Memory B cell (primary cell): ENCODE data around the gene MEST.

Source experiments
- ATAC-seq: fragments of 150-1000 bp; cut with Tn5 transposase; 2 replicates; pipeline ENCODE4 v1.10.0; 2021; ENCODE audit warnings: low read depth, mild to moderate bottlenecking, moderate library complexity
- DNase-seq, 2 donors: peaks; one replicate each; pipeline ENCODE4 v3.0.0; 2022; ENCODE audit warnings: low spot score in 2 of 2
- H3K27ac Mint-ChIP-seq: one replicate; pipeline ENCODE4 v1.8.0; 2022; ENCODE audit warnings: mild to moderate bottlenecking, moderate library complexity, mixed read lengths
- H3K27me3 Mint-ChIP-seq: one replicate; pipeline ENCODE4 v1.8.0; 2022; ENCODE audit warnings: mixed read lengths
- H3K36me3 Mint-ChIP-seq: one replicate; pipeline ENCODE4 v1.8.0; 2022; ENCODE audit warnings: mild to moderate bottlenecking, mixed read lengths
- H3K4me1 Mint-ChIP-seq: one replicate; pipeline ENCODE4 v1.8.0; 2022; ENCODE audit warnings: mixed read lengths
- H3K4me3 Mint-ChIP-seq: one replicate; pipeline ENCODE4 v1.8.0; 2022; ENCODE audit warnings: mild to moderate bottlenecking, moderate library complexity, mixed read lengths
- H3K9me3 Mint-ChIP-seq: one replicate; pipeline ENCODE4 v1.8.0; 2022; ENCODE audit warnings: mixed read lengths

Gene MEST

DNA sequence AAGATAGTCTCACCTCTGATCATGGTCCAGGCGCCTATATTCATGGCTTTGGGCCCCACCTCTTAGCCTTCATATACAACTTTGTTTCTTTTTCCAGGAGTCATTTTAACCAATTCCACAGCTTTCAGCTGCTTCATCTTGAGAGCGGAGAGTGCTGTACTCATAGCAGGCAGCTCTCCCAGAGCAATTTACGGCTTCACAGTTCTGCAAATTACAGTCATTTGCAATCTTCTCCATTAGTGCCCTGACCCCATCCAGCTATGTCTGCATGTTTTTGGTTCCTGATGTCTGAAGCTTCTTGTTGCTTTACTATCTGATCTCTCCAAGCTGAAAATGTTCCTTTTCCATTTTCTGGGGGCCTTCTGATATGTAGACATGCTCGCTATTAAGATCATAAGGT is 18.0 kb upstream of the MEST start:
- Mint-ChIP-seq H3K4me3 (no peak overlapping the region), H3K9me3 (peaks cover 1% of the 10 kb centered on the region)
- no peak for ATAC-seq

DNA sequence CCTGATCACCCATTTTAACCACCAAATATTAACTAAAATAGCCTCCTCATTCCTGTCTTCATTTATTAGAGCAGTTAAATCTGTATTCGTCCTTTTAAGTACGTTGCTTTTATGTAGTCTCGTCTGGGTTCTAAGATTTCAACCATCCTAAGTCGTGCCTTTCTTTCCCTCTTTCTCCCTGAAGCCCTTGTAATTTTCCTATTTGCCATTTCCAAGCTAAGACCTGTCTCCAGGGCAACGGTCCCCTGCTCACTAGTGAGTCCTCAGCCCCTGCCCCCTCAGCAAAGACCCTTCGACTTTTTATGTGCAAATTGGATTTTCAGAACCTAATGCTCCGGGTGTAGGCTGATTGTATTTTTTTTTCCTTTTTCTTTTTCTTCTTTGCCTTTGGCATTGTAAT is 16.1 kb upstream of the MEST start:
- DNase-seq (no peak), ATAC-seq (no peak)
- H3K36me3 Mint-ChIP-seq = no peaks in the 10 kb centered on the region
- H3K4me1 Mint-ChIP-seq = peaks cover 6% of the 10 kb centered on the region
- no peak overlapping the region for H3K4me3 Mint-ChIP-seq
- H3K9me3 Mint-ChIP-seq = peaks cover 1% of the 10 kb centered on the region
- H3K27ac Mint-ChIP-seq = no peak overlapping the region
- peaks cover 7% of the 10 kb centered on the region for H3K27me3 Mint-ChIP-seq

More for the DNA sequence above, 18.0 kb upstream of the MEST start:
- Mint-ChIP-seq H3K27me3 (peaks cover 3% of the 10 kb centered on the region), H3K4me1 (peaks cover 6% of the 10 kb centered on the region), H3K36me3 (no peaks in the 10 kb centered on the region), H3K27ac (no peak overlapping the region)
- no peak for DNase-seq

DNA sequence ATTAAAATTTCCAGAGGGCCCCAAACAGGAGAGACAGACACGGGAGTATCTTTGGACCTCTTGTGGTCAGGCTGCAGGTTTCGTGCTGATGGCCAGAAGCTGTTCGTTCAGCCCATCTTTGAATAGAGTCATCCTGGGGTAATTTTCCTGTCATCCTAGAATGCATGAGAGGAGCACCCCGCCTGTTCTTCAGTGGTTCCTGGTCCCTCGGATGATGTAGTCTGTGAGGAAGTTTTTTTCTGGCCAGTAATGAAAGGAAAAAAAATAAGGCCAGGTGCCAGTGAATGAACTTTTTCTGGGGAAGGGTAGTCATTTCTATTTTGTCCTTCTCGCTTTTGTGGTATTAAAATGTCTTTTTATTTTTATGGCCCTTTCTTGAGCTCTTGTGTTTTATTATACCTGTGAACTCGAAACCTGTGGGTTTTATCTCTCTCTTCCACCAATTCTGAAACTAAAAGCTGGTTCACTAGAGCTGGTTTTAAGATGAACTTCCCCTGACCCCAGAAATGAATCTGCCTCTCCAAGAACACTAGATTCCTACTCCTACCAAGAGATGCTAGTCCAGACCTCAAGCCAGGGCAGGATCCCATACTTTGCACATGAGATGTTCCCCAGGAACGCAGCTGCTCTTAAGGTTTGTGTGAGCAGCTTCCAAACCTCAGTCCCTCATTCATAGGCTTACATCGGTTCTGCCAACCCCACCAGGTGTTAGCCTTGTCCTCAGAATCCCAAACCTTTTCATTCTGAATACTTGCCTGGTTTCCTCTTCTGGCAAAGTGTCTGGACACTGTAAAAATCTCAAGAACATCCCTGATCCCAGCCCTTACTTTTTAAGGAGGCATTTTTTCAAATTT is 15.4 kb upstream of the MEST start:
- Mint-ChIP-seq H3K27ac (no peak overlapping the region), H3K27me3 (peaks cover 7% of the 10 kb centered on the region)
- ATAC-seq = no peak

DNA sequence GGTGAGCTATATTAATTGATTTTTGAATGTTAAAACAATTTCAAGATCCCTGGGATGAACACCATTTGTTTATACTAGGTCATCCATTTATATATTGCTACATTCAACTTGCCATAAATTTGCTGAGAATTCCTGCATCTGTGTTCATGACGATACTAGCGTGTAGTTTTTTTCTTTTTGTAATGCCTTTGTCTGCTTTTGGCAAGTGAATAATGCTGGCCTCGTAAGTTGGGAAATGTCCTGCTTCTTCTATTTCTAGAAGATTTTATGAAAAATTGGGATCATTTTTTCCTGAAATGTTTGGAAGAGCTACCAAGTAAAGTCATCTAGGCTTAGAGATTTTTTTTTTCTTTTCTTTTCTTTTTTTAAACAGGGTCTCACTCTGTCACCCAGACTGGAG is 12.9 kb upstream of the MEST start:
- H3K9me3 Mint-ChIP-seq = no peaks in the 10 kb centered on the region
- H3K4me3 Mint-ChIP-seq = no peak overlapping the region
- ATAC-seq (no peak), DNase-seq (no peak)
- H3K27ac Mint-ChIP-seq = no peak overlapping the region
- no peaks in the 10 kb centered on the region for H3K4me1 Mint-ChIP-seq
- H3K27me3 Mint-ChIP-seq = peaks cover 14% of the 10 kb centered on the region
- no peaks in the 10 kb centered on the region for H3K36me3 Mint-ChIP-seq

More for the DNA sequence above, 15.4 kb upstream of the MEST start:
- Mint-ChIP-seq H3K36me3 (no peaks in the 10 kb centered on the region), H3K4me1 (peaks cover 6% of the 10 kb centered on the region), H3K9me3 (peaks cover 1% of the 10 kb centered on the region), H3K4me3 (no peak overlapping the region)
- no peak for DNase-seq

DNA sequence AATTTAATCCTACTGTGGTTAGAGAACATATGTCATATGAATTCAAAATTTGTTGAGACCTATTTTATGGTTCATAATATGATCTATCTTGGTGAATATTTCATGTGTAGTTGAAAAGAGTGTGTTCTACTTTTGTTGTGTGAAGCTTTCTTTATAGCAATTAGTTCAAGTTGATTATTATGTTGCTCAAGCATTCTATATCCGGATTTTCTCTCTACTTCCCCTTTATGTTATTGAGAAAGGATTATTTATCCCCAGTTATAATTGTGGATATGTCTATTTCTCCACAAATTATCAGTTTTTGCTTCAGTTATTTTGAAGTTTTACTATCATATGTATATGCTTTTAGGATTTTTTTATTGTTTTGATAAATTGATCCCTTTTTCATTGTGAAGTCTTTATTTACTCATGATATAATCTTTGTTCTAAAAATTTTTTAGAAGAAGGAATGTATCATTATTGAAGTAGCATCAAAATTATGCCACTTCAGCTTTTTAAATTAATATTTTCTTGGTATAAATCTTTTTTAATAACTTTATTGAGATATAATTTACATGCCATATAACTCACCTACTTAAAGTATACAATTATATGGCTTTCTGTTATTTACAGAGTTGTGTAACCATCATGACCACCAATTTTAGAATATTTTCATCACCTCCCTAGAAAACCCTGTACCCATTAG is 12.0 kb upstream of the MEST start:
- no peak for ATAC-seq
- Mint-ChIP-seq H3K9me3 (no peaks in the 10 kb centered on the region), H3K27ac (no peak overlapping the region), H3K36me3 (no peaks in the 10 kb centered on the region), H3K4me1 (no peaks in the 10 kb centered on the region), H3K4me3 (no peak overlapping the region), H3K27me3 (peaks cover 16% of the 10 kb centered on the region)
- DNase-seq = no peak

DNA sequence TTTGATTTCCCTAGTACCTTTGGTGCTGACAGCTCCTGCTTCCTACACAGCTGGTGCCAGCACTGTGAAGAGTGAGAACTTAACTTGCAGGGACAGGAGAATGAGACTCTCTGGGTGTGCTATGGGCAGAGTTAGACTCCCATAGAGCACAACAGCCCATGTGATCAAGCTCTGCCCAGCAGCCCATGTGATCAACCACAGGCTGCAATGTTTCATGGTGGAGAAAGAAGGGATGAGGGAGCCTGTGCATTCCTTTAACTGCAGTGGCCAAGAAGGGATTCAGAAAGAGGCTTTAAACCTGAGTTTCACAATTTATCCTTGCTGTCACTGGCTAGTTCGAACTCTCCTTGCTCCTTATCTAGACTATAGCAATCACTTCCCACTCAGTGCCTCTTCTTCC is 10.0 kb upstream of the MEST start:
- DNase-seq = no peak

DNA sequence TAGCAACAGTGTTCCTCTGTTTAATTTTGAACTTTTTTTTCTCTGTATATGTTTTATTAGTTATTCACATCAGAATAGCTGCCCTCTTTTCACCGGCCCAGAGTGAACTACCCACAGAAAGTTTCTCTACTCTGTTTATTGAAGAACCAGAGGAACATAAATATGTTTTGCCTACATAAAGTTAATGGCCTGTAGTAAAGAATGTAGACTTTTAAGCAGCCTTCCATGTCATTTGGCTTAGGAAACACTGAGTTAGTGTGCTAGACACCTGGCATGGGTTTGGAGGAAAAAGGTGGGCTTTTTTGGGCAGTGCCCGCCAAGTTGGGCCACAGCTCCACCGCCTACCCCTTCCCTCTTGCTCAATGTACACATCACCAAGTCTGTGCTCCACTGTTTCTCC is 8.9 kb upstream of the MEST start:
- Mint-ChIP-seq H3K36me3 (no peaks in the 10 kb centered on the region), H3K9me3 (no peaks in the 10 kb centered on the region), H3K4me3 (no peak overlapping the region), H3K4me1 (peaks cover 15% of the 10 kb centered on the region), H3K27ac (no peak overlapping the region), H3K27me3 (peaks cover 21% of the 10 kb centered on the region)
- DNase-seq (no peak), ATAC-seq (no peak)

More for the DNA sequence above, 10.0 kb upstream of the MEST start:
- peaks cover 22% of the 10 kb centered on the region for H3K27me3 Mint-ChIP-seq
- peaks cover 14% of the 10 kb centered on the region for H3K4me1 Mint-ChIP-seq
- ATAC-seq = no peak
- no peaks in the 10 kb centered on the region for H3K36me3 Mint-ChIP-seq
- no peaks in the 10 kb centered on the region for H3K9me3 Mint-ChIP-seq
- H3K27ac Mint-ChIP-seq = no peak overlapping the region
- H3K4me3 Mint-ChIP-seq = no peak overlapping the region

DNA sequence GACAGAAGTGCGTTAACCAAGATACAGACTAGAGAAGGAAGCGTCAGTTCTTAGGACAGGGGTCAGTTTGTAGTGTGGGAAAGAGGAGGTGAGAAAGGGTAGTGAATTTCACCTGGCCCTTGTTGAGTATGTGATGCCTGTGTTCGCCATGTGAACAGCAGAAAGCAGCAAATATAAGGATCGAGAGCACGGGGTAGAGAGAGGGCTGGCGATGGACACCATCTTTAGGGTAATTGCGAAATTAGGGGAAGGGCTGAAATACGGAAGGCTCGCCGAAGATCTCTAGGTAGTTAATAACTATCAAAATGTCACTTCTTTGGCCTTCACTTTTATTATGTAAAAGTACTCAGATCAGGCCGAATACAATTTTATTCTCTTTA is 6.2 kb upstream of the MEST start:
- Mint-ChIP-seq H3K27ac (no peak overlapping the region), H3K27me3 (peaks cover 19% of the 10 kb centered on the region), H3K36me3 (no peaks in the 10 kb centered on the region), H3K9me3 (no peaks in the 10 kb centered on the region), H3K4me3 (peak overlapping the region; percentile 92), H3K4me1 (peaks cover 15% of the 10 kb centered on the region)
- ATAC-seq (no peak), DNase-seq (no peak)

DNA sequence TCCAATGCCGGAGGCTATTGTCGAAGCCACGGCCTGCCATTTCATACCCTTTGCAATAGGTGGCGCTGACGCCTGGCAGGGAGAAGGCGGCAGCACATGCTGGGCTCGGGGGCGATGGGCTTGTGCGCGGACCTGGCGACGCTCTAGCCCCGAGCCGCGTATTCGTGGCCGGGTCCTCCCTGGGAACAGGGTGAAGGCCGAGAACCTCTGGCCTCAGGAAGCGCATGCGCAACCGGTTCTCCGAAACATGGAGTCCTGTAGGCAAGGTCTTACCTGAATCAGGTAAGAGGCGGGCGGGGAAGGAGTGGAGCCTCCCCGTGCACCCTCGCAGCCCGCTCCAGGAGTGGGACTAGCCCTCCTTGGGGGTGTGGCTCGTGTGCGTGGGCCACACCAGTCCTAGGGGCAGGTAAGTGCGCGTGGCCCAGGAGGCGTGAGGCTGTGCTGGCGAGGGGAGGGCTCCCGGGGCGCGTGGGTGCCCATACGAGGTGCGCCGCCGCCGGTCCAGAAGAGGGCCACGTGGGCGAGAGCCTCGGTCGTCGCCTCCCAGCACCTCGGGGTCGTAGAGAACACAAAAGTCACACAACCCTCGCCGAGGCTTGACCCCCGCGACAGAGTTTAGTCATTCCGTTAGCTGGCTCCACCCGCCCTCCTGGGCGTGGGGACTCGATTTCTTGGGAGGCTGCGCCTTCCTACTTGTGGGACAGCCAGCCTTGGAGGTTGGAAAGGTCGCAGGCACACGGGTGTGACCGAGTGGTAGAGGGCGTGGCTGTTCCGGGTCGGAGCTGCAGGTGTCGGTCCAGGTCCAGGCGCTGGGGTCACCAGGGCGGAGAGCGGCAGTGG is 5.6 kb upstream of the MEST start:
- H3K27me3 Mint-ChIP-seq = peaks cover 23% of the 10 kb centered on the region
- ATAC-seq (peak; percentile 77), DNase-seq (peak; percentile 46 to 57)
- peak overlapping the region; percentile 92 for H3K4me3 Mint-ChIP-seq
- H3K9me3 Mint-ChIP-seq = no peaks in the 10 kb centered on the region
- H3K36me3 Mint-ChIP-seq = no peaks in the 10 kb centered on the region
- peaks cover 17% of the 10 kb centered on the region for H3K4me1 Mint-ChIP-seq
- H3K27ac Mint-ChIP-seq = no peak overlapping the region

DNA sequence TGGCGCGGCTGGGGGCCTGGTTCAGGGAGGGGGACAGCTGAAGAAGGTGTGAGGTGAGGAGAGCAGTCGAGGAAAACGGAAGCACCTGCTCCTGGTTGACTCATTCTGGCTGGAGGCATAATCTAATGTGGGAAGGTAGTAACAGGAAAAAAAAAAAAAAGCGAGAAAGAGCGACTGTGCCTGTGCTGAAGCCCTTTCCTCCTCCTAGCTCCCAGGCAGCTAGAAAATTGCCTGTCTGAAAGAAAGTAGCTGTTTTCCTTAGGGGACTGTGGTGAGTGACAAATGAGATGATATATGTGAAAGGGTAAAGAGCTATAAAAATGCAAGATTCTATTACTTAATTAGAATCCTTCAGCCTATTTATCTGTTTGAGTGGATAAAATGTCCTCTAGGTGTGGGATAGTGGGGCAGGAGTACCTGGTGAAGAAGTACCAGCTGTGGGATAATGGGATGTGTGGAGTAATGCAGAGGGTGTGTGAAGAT is 4.9 kb upstream of the MEST start:
- no peak overlapping the region for H3K27ac Mint-ChIP-seq
- ATAC-seq (no peak), DNase-seq (no peak)
- no peaks in the 10 kb centered on the region for H3K9me3 Mint-ChIP-seq
- no peaks in the 10 kb centered on the region for H3K36me3 Mint-ChIP-seq
- H3K4me1 Mint-ChIP-seq = peaks cover 20% of the 10 kb centered on the region
- peak overlapping the region; percentile 92 for H3K4me3 Mint-ChIP-seq
- peaks cover 22% of the 10 kb centered on the region for H3K27me3 Mint-ChIP-seq

DNA sequence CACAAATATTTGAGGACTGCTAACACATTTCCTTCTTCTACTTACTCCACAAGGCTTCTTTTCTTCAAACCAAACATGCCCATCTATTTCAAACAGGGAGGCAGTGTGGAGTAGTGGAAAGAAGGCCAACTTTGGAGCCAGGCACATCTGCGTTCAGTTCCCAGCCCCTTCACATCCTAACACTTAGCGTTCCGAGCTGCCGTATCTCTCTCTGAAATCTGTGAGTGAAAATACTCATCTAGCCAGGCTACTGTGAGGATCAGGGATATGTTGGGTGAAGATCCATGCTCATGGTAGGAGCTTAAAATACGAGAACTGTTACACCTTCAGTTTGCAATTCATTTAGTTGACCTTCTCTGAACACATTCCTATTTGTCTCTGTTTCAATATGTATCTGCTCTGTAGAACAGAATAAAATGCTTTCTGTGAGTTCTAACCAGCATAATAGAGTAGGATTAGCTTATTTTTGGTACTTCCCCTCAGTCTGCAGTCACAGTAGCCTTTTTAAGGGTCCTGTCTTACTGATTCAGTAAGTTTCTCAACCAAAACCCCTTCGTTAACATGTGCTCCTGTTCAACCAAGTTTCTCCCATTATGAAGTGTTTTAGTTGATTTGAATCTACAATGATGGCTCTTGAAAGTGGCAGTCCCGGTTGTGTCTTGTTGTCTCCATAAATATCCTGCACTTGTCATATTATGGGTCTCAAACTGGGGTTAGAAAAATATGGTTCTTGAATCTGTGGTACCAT is 3.3 kb upstream of the MEST start:
- Mint-ChIP-seq H3K36me3 (no peaks in the 10 kb centered on the region), H3K9me3 (no peaks in the 10 kb centered on the region), H3K4me1 (peaks cover 22% of the 10 kb centered on the region), H3K27ac (no peak overlapping the region), H3K27me3 (peaks cover 23% of the 10 kb centered on the region), H3K4me3 (no peak overlapping the region)
- no peak for ATAC-seq
- DNase-seq = no peak

DNA sequence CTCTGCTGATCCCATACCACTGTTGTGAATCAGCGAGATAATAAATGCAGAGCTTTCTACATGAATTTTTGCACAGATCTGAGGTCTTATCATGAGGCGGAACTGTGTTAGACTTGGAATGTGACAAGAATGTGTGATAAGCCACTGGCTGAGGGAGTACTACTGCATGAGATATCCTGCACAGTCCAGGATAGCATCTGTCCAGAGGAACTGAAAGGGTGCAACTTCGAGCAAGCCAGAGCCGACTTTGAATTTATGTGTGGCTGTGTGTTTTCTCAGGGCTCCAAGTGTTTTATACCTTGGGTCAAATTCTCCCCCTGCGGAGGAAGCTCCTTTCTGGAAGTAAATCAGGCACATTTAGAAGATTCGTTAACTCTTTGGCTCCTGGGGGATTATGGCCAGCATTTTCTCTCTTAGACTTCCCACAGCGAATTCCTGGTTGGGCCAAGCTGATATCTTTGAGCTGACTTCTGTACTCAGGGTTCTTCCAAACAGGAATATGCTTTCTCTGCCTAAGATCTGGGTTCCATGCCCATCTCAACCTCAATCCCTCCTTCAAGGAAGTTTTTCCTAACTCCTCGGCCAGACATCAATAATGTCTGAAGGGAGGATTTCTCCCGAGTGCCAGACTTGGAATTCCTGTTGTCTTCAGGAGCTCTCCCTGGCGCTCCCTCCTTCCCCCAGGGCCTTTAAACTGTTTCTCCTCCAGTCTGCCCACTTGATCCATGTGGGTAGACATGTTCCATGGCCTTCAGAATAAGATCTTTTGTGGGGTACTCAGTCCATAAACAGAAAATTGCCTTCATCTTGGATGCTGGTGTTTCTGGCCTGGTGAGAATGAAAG is 2.5 kb upstream of the MEST start:
- DNase-seq = no peak
- H3K9me3 Mint-ChIP-seq = no peaks in the 10 kb centered on the region
- no peak overlapping the region for H3K27ac Mint-ChIP-seq
- no peak overlapping the region for H3K4me3 Mint-ChIP-seq
- no peaks in the 10 kb centered on the region for H3K36me3 Mint-ChIP-seq
- H3K27me3 Mint-ChIP-seq = peaks cover 19% of the 10 kb centered on the region
- H3K4me1 Mint-ChIP-seq = peaks cover 22% of the 10 kb centered on the region
- no peak for ATAC-seq

DNA sequence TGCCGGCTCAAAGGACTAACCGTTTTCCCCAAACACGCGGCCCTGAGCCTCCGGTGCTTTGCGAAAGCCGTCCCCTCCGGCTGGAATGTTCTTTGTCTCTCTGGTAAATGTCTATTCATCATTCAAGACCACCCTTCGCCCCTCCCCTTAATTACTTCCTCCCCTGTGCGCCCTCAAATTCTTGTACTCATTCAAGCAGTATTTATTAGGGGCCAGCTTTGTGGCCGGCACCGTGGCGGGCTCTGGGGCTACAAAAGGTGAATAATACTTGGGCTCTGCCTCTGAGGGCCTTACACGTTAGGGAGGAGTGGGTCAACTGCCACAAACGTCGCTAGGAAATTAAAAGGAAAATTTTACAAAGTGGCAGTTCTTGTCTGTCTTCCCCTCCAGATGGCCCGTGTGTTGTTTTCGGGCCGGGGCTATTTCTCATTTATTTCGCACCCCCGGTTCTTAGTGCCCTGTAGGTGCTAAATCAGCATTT is 1.5 kb upstream of the MEST start:
- Mint-ChIP-seq H3K27me3 (peaks cover 12% of the 10 kb centered on the region), H3K9me3 (no peaks in the 10 kb centered on the region), H3K4me1 (peaks cover 19% of the 10 kb centered on the region), H3K4me3 (no peak overlapping the region), H3K36me3 (no peaks in the 10 kb centered on the region), H3K27ac (no peak overlapping the region)
- DNase-seq (no peak), ATAC-seq (no peak)
